Measurements from ENCODE around the gene ADAMTSL2. TPM values are rescaled to one million over a fixed set of nuclear protein-coding genes. Genes with fewer than 3 reads are reported as not detected.

ADAMTSL2 gene
- total and polyA plus RNA-seq, 2 of the 13 experiments (the other 11 are each of a cell fraction or from before 2014, with no cell fraction given): 1.9 to 3.8 TPM

GRCh38 chr9:133485531-133486260 lies 48.8 kb upstream of the ADAMTSL2 start:
- intact Hi-C loops (cut with micrococcal nuclease; ENCODE audit: unreplicated experiment): loop anchor here (1.0 to 5.0 kb wide), 4 partner anchors 29 to 299 kb away; partner anchors contain the start of genes SURF1 and SURF2
- TF ChIP-seq AHDC1 (CRISPR knock-in tag; IDR thresholded peaks at IDR 0.05; ENCODE audit: borderline replicate concordance): no peak
- TF ChIP-seq ZNF891 (CRISPR knock-in tag; IDR thresholded peaks at IDR 0.05): peak; percentile 17; the same call in 1 of the 2 replicates
- TF ChIP-seq KLF13 (CRISPR knock-in tag; IDR thresholded peaks at IDR 0.05): no peak
- no peak for TF ChIP-seq ETV6 (CRISPR knock-in tag; conservative IDR thresholded peaks at IDR 0.05)
- TF ChIP-seq REXO4 (CRISPR knock-in tag; IDR thresholded peaks at IDR 0.05; ENCODE audit: borderline replicate concordance): no peak
- TF ChIP-seq SALL2 (CRISPR knock-in tag; IDR thresholded peaks at IDR 0.05): no peak
- no peak for TF ChIP-seq MED8 (CRISPR knock-in tag; IDR thresholded peaks at IDR 0.05; ENCODE audit: insufficient replicate concordance)
- TF ChIP-seq, protein P1, sequence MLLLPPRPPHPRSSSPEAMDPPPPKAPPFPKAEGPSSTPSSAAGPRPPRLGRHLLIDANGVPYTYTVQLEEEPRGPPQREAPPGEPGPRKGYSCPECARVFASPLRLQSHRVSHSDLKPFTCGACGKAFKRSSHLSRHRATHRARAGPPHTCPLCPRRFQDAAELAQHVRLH (CRISPR knock-in tag; IDR thresholded peaks at IDR 0.05; ENCODE audit: borderline replicate concordance, low read depth): no peak
- no peak for TF ChIP-seq SPEN (CRISPR knock-in tag; IDR thresholded peaks at IDR 0.05; ENCODE audit: low read depth)
- TF ChIP-seq, protein P2, sequence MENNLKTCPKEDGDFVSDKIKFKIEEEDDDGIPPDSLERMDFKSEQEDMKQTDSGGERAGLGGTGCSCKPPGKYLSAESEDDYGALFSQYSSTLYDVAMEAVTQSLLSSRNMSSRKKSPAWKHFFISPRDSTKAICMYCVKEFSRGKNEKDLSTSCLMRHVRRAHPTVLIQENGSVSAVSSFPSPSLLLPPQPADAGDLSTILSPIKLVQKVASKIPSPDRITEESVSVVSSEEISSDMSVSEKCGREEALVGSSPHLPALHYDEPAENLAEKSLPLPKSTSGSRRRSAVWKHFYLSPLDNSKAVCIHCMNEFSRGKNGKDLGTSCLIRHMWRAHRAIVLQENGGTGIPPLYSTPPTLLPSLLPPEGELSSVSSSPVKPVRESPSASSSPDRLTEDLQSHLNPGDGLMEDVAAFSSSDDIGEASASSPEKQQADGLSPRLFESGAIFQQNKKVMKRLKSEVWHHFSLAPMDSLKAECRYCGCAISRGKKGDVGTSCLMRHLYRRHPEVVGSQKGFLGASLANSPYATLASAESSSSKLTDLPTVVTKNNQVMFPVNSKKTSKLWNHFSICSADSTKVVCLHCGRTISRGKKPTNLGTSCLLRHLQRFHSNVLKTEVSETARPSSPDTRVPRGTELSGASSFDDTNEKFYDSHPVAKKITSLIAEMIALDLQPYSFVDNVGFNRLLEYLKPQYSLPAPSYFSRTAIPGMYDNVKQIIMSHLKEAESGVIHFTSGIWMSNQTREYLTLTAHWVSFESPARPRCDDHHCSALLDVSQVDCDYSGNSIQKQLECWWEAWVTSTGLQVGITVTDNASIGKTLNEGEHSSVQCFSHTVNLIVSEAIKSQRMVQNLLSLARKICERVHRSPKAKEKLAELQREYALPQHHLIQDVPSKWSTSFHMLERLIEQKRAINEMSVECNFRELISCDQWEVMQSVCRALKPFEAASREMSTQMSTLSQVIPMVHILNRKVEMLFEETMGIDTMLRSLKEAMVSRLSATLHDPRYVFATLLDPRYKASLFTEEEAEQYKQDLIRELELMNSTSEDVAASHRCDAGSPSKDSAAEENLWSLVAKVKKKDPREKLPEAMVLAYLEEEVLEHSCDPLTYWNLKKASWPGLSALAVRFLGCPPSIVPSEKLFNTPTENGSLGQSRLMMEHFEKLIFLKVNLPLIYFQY (CRISPR knock-in tag; IDR thresholded peaks at IDR 0.05; ENCODE audit: borderline replicate concordance): 0 out of 2 replicates have a peak, but pooled peaks have one; percentile 33
- no peak for TF ChIP-seq MLLT10 (CRISPR knock-in tag; IDR thresholded peaks at IDR 0.05)
- no peak for TF ChIP-seq TEAD2 (CRISPR knock-in tag; IDR thresholded peaks at IDR 0.05)
- no peak for TF ChIP-seq TARDBP (CRISPR knock-in tag; IDR thresholded peaks at IDR 0.05)
- no peak for TF ChIP-seq SMARCE1 (IDR thresholded peaks at IDR 0.05; ENCODE audit: borderline replicate concordance)

More at GRCh38 chr9:133485531-133486260, 48.8 kb upstream of the ADAMTSL2 start:
- ATAC-seq: peak; percentile 67
- in situ Hi-C loops (cut with HindIII; ENCODE audit: extremely low pct_ligation_motif_present, low pct_unique_long_range_greater_than_20kb): loop anchor here (5.0 kb wide), 3 partner anchors 78 to 298 kb away; partner anchors contain the start of genes SURF1 and SURF2
- Histone ChIP-seq H3K27me3 (ENCODE audit: control insufficient read depth in 1 of 2, insufficient read depth in 2 of 2, low read length in 2 of 2) (peaks cover 4 to 54% of the 10 kb centered on the region in 2 experiments), H3K9ac (ENCODE audit: insufficient read depth, low read depth, low read length) (peak overlapping the region; percentile 1; the same call in 1 of the 2 replicates), H3K79me2 (ENCODE audit: insufficient read depth, low read length) (no peaks in the 10 kb centered on the region), H4K20me1 (ENCODE audit: insufficient read depth, low read length) (no peaks in the 10 kb centered on the region), H3K4me2 (ENCODE audit: low read depth, low read length) (peak overlapping the region; percentile 95), H2AFZ (ENCODE audit: low read length) (no peak overlapping the region), H3K4me1 (ENCODE audit: insufficient read depth, low read length) (peaks cover 54% of the 10 kb centered on the region), H3K27ac (ENCODE audit: extremely low read length, insufficient read depth, low read length) (no peak overlapping the region), H3K36me3 (replicated peaks in 1 of 2; ENCODE audit: control insufficient read depth in 1 of 2, insufficient read depth in 2 of 2, low read length in 2 of 2) (no peaks in the 10 kb centered on the region), H3K4me3 (replicated peaks in 1 of 3; ENCODE audit: insufficient read depth in 1 of 3, low read depth in 2 of 3, low read length in 3 of 3) (peak overlapping the region; percentile 27 to 70 (median 47); a peak in 4 of 6 replicates), H3K9me3 (ENCODE audit: low read length) (no peaks in the 10 kb centered on the region)
- no peak for DNase-seq (ENCODE audit: low spot score)
- POLR2A ChIA-PET: interaction anchor here (0.8 to 1.6 kb wide), 3 partner anchors 26 to 138 kb away, joined by 3 to 11 read pairs (median 3); partner anchors contain the start of genes CACFD1, MED22 and RPL7A
- 23% methylated on average over 10 of the region's 25 CpGs for WGBS (ENCODE audit: low lambda C conversion rate)
- CTCF ChIA-PET (ENCODE audit: low intra/inter-chr PET ratio, low total read pairs): interaction anchor here (1.2 to 2.6 kb wide), 6 partner anchors 78 to 300 kb away, joined by 4 to 39 read pairs (median 6); no protein-coding TSS in a partner anchor
- no TSS peak for BruUV-seq (replicated peaks)
- no peak for FAIRE-seq
